Loucy (cell line): ENCODE data around the gene RGS6.

Experiments used
- H2AFZ ChIP-seq: fragments of 200-600 bp; sonication (generic); 2 replicates; pipeline ENCODE4 v1.6.0; 2016; ENCODE audit warnings: antibody characterized with exemption, mild to moderate bottlenecking, low read length, moderate library complexity
- H3F3A ChIP-seq: fragments of 200-600 bp; 2 replicates; pipeline ENCODE4 v1.6.0; 2016; ENCODE audit warnings: antibody characterized with exemption, low read depth, mild to moderate bottlenecking
- H3K27me3 ChIP-seq: fragments of 200-600 bp; sonication (generic); 2 replicates; pipeline ENCODE4 v1.6.1; 2014; ENCODE audit warnings: low read length, mild to moderate bottlenecking; ENCODE audit not compliant: insufficient read depth, poor library complexity, severe bottlenecking
- H3K36me3 ChIP-seq: fragments of 200-600 bp; sonication (generic); 2 replicates; pipeline ENCODE4 v1.6.1; 2016; ENCODE audit warnings: low read length; ENCODE audit not compliant: insufficient read depth
- H3K4me1 ChIP-seq: fragments of 200-600 bp; sonication (generic); 2 replicates; pipeline ENCODE4 v1.5.1; 2014; ENCODE audit warnings: low read length, mild to moderate bottlenecking; ENCODE audit not compliant: insufficient read depth, poor library complexity, severe bottlenecking
- H3K4me2 ChIP-seq: fragments of 200-600 bp; sonication (generic); 2 replicates; pipeline ENCODE4 v1.6.0; 2014; ENCODE audit warnings: antibody characterized with exemption, low read length, low read depth, mild to moderate bottlenecking; ENCODE audit not compliant: poor library complexity, severe bottlenecking
- H3K4me3 ChIP-seq: fragments of 200-600 bp; sonication (generic); 2 replicates; pipeline ENCODE4 v1.5.1; 2014; ENCODE audit warnings: low read length, mild to moderate bottlenecking, mixed read lengths; ENCODE audit not compliant: poor library complexity, severe bottlenecking
- H3K79me2 ChIP-seq: fragments of 200-600 bp; sonication (generic); 2 replicates; pipeline ENCODE4 v1.6.1; 2014; ENCODE audit warnings: low read length; ENCODE audit not compliant: insufficient read depth
- H3K9ac ChIP-seq: fragments of 200-600 bp; sonication (generic); 2 replicates; pipeline ENCODE4 v1.6.0; 2014; ENCODE audit warnings: mild to moderate bottlenecking, low read depth, low read length, moderate library complexity; ENCODE audit not compliant: poor library complexity, severe bottlenecking
- H3K9me2 ChIP-seq: fragments of 200-600 bp; sonication (generic); replicated peaks from 2 replicates; pipeline ENCODE4 v1.6.1; 2016; ENCODE audit warnings: low read depth, low read length, mixed read lengths
- H3K9me3 ChIP-seq: fragments of 200-600 bp; sonication (generic); 2 replicates; pipeline ENCODE4 v1.6.1; 2014; ENCODE audit warnings: mild to moderate bottlenecking, antibody characterized with exemption, low read length, low read depth; ENCODE audit not compliant: insufficient read depth
- H4K20me1 ChIP-seq: fragments of 200-600 bp; sonication (generic); 2 replicates; pipeline ENCODE4 v1.6.0; 2014; ENCODE audit warnings: antibody characterized with exemption, low read length, mild to moderate bottlenecking; ENCODE audit not compliant: insufficient read depth, poor library complexity, severe bottlenecking
- EZH2phosphoT487 ChIP-seq: fragments of 200-600 bp; IDR thresholded peaks from 2 replicates; pipeline ENCODE4 v1.6.1; 2018; ENCODE audit warnings: antibody characterized with exemption, mild to moderate bottlenecking, moderate library complexity, borderline replicate concordance
- TF ChIP-seq, protein P1 (sequence below): fragments of 200-600 bp; sonication (generic); conservative IDR thresholded peaks from 2 replicates; pipeline ENCODE4 v1.5.1; 2014; ENCODE audit warnings: mild to moderate bottlenecking, antibody characterized with exemption, low read length

RGS6 gene

DNA sequence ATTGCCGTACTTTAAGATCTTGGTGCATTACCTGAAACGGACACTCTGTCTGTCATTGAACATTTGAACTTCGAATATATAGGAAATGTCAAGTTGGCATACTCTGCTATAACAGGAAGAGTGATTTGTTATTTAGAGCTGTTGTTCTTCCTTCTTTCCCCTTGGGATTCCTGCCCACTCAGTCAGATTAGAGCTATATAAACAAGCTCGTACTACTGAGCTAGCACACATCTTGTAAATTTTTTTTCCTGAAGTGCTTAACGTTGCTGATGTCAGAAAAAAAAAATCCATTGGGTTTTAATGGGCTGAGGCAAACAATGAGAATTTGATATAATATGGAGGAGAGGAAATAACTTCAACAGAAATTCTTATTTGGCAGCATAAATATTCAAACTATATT is 26.8 kb downstream of the RGS6 start:
- no peaks in the 10 kb centered on the region; the same call in 1 of the 2 replicates for H3K79me2 ChIP-seq
- no peak overlapping the region for H3K4me3 ChIP-seq
- H3K9me2 ChIP-seq = no peaks in the 10 kb centered on the region
- no peaks in the 10 kb centered on the region for H3K27me3 ChIP-seq
- no peaks in the 10 kb centered on the region for H4K20me1 ChIP-seq
- H3K9me3 ChIP-seq = no peaks in the 10 kb centered on the region
- no peaks in the 10 kb centered on the region for H3F3A ChIP-seq
- H3K4me2 ChIP-seq = no peak overlapping the region
- peaks cover 4% of the 10 kb centered on the region for H3K4me1 ChIP-seq
- TF ChIP-seq, protein P1, sequence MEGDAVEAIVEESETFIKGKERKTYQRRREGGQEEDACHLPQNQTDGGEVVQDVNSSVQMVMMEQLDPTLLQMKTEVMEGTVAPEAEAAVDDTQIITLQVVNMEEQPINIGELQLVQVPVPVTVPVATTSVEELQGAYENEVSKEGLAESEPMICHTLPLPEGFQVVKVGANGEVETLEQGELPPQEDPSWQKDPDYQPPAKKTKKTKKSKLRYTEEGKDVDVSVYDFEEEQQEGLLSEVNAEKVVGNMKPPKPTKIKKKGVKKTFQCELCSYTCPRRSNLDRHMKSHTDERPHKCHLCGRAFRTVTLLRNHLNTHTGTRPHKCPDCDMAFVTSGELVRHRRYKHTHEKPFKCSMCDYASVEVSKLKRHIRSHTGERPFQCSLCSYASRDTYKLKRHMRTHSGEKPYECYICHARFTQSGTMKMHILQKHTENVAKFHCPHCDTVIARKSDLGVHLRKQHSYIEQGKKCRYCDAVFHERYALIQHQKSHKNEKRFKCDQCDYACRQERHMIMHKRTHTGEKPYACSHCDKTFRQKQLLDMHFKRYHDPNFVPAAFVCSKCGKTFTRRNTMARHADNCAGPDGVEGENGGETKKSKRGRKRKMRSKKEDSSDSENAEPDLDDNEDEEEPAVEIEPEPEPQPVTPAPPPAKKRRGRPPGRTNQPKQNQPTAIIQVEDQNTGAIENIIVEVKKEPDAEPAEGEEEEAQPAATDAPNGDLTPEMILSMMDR = no peak
- no peak for TF ChIP-seq EZH2phosphoT487
- H3K9ac ChIP-seq = no peak overlapping the region
- no peak overlapping the region for H2AFZ ChIP-seq
- no peaks in the 10 kb centered on the region for H3K36me3 ChIP-seq

GRCh38 chr14:71960494-71961353 is 28.5 kb downstream of the RGS6 start:
- H3K4me2 ChIP-seq = no peak overlapping the region
- H3K36me3 ChIP-seq = peaks cover 2% of the 10 kb centered on the region; the same call in 1 of the 2 replicates
- no peaks in the 10 kb centered on the region for H3K79me2 ChIP-seq
- H3F3A ChIP-seq = no peaks in the 10 kb centered on the region
- no peaks in the 10 kb centered on the region for H3K9me3 ChIP-seq
- no peaks in the 10 kb centered on the region for H4K20me1 ChIP-seq
- TF ChIP-seq EZH2phosphoT487 = no peak
- TF ChIP-seq, protein P1 = no peak
- no peak overlapping the region for H3K4me3 ChIP-seq
- no peaks in the 10 kb centered on the region for H3K27me3 ChIP-seq
- H3K4me1 ChIP-seq = peaks cover 4% of the 10 kb centered on the region
- no peaks in the 10 kb centered on the region for H3K9me2 ChIP-seq
- H2AFZ ChIP-seq = no peak overlapping the region
- H3K9ac ChIP-seq = no peak overlapping the region

GRCh38 chr14:71961972-71962371 is 29.7 kb downstream of the RGS6 start:
- H3K4me3 ChIP-seq = no peak overlapping the region
- H2AFZ ChIP-seq = no peak overlapping the region
- H3F3A ChIP-seq = 0 out of 2 replicates have a peak, but pooled peaks cover 5% of the 10 kb centered on the region

More at GRCh38 chr14:71961972-71962371, 29.7 kb downstream of the RGS6 start:
- H4K20me1 ChIP-seq = no peaks in the 10 kb centered on the region
- H3K4me1 ChIP-seq = peaks cover 15% of the 10 kb centered on the region
- peaks cover 2% of the 10 kb centered on the region; the same call in 1 of the 2 replicates for H3K36me3 ChIP-seq
- no peaks in the 10 kb centered on the region for H3K79me2 ChIP-seq
- H3K9ac ChIP-seq = no peak overlapping the region
- no peak overlapping the region for H3K4me2 ChIP-seq
- TF ChIP-seq EZH2phosphoT487 = no peak
- no peaks in the 10 kb centered on the region for H3K9me3 ChIP-seq
- H3K27me3 ChIP-seq = no peaks in the 10 kb centered on the region
- H3K9me2 ChIP-seq = no peaks in the 10 kb centered on the region
